Lung (tissue), 12 donors: ENCODE measurements around the gene CDK3. TPM values are rescaled to one million over a fixed set of nuclear protein-coding genes. Genes with fewer than 3 reads are reported as not detected.

Source experiments
- ATAC-seq: fragments of 200-7000 bp; cut with Tn5 transposase; one replicate; pipeline ENCODE4 v1.9.1; 2020; ENCODE audit warnings: moderate number of reproducible peaks; ENCODE audit not compliant: insufficient read depth, low FRiP score
- DNase-seq, 3 donors: peaks; one replicate each; pipeline ENCODE4 v3.0.0-alpha.2; 2013 to 2017
- H3K27ac ChIP-seq, 2 donors: one replicate each; pipeline ENCODE4 v1.5.1; 2013; ENCODE audit warnings: mild to moderate bottlenecking in 2 of 2, moderate library complexity in 2 of 2, control low read depth in 1 of 2, inconsistent platforms in 1 of 2, low read depth in 1 of 2, low read length in 1 of 2
- H3K27me3 ChIP-seq, 3 donors: one replicate each; pipeline ENCODE4 v1.5.1; 2013; ENCODE audit warnings: low read length in 2 of 3; ENCODE audit not compliant: control insufficient read depth in 3 of 3, insufficient read depth in 3 of 3
- H3K36me3 ChIP-seq, 4 donors: one replicate each; pipeline ENCODE4 v1.5.1; 2013; ENCODE audit warnings: low read length in 4 of 4, mild to moderate bottlenecking in 1 of 4, moderate library complexity in 1 of 4; ENCODE audit not compliant: control insufficient read depth in 4 of 4, insufficient read depth in 4 of 4
- H3K4me1 ChIP-seq, 5 donors: one replicate each; pipeline ENCODE4 v1.5.1; 2013; ENCODE audit warnings: low read length in 5 of 5, mild to moderate bottlenecking in 2 of 5, moderate library complexity in 1 of 5; ENCODE audit not compliant: control insufficient read depth in 5 of 5, insufficient read depth in 5 of 5
- H3K4me3 ChIP-seq: one replicate; pipeline ENCODE4 v1.5.1; 2013; ENCODE audit warnings: mild to moderate bottlenecking, control low read depth, moderate library complexity
- H3K9ac ChIP-seq, 2 donors: one replicate each; pipeline ENCODE4 v1.5.1; 2013; ENCODE audit warnings: low read length in 2 of 2, control low read depth in 1 of 2; ENCODE audit not compliant: insufficient read depth in 1 of 2
- H3K9me3 ChIP-seq, 4 donors: one replicate each; pipeline ENCODE4 v1.5.1; 2013; ENCODE audit warnings: low read length in 3 of 4, mild to moderate bottlenecking in 1 of 4, moderate library complexity in 1 of 4; ENCODE audit not compliant: control insufficient read depth in 4 of 4, insufficient read depth in 3 of 4
- CTCF ChIP-seq: IDR thresholded peaks from 2 replicates; pipeline ENCODE4 v1.5.1; 2012; ENCODE audit warnings: mild to moderate bottlenecking; ENCODE audit errors: control extremely low read depth, extremely low read depth
- WGBS, 2 donors: extraction: QIAGEN DNeasy Blood & Tissue Kit; methylation state at CpG; one replicate each; pipeline ENCODE4 v1.1.7; 2013; 5-methylcytosine and 5-hydroxymethylcytosine counted together
- polyA plus RNA-seq, 2 donors: library from polyadenylated mRNA; stranded (reverse); fragments of 200-250 nt; gene quantifications; one replicate each; pipeline ENCODE4 v1.2.1, GENCODE V29; 2013
- total RNA-seq, 2 donors: library from RNA; depleted of rRNA in 1 of 2; stranded (reverse); fragments of >200 nt in 1 of 2; gene quantifications; one replicate each; pipeline ENCODE4 v1.2.1, GENCODE V29; 2014 to 2021
- donor health status: control.
- donor health status: control.
- donor health status: Bipolar disorder and iron deficiency.
- donor health status: healthy.
- donor health status: DM: yes; HTN: yes; CAD: no.

Gene CDK3
- total and polyA plus RNA-seq, 4 donors: 7.3 to 15.7 (median 7.8) TPM

GRCh38 chr17:75987041-75987440, 13.6 kb upstream of the CDK3 start:
- TF ChIP-seq CTCF: no peak
- Histone ChIP-seq H3K27ac (no peak overlapping the region), H3K9ac (no peak overlapping the region), H3K9me3 (no peaks in the 10 kb centered on the region), H3K4me3 (no peak overlapping the region), H3K36me3 (peaks cover 0 to 18% (median 6%) of the 10 kb centered on the region in 4 donors), H3K27me3 (no peaks in the 10 kb centered on the region), H3K4me1 (peaks cover 0 to 18% (median 5%) of the 10 kb centered on the region in 5 donors)
- no peak for DNase-seq
- no peak for ATAC-seq
- WGBS, 2 donors: 81 to 94% methylated on average over 4 of the region's 4 CpGs

- H3K9me3 ChIP-seq: no peaks in the 10 kb centered on the region
- no peak for ATAC-seq
- no peak overlapping the region for H3K27ac ChIP-seq
- peaks cover 0 to 17% (median 8%) of the 10 kb centered on the region in 4 donors for H3K36me3 ChIP-seq
- 93 to 95% methylated on average over 9 of the region's 9 CpGs for WGBS, 2 donors
- no peak for DNase-seq
- no peaks in the 10 kb centered on the region for H3K27me3 ChIP-seq
- H3K4me1 ChIP-seq: no peaks in the 10 kb centered on the region
- H3K4me3 ChIP-seq: no peak overlapping the region
- no peak overlapping the region for H3K9ac ChIP-seq
- no peak for TF ChIP-seq CTCF
These were observed 9.3 kb upstream of the CDK3 start for GRCh38 chr17:75991396-75991795.

- 92% methylated on average over 5 of the region's 5 CpGs for WGBS, 2 donors
- H3K27me3 ChIP-seq: no peaks in the 10 kb centered on the region
- no peak overlapping the region for H3K4me3 ChIP-seq
- no peak for TF ChIP-seq CTCF
- H3K9ac ChIP-seq: no peak overlapping the region
- DNase-seq: no peak
- no peaks in the 10 kb centered on the region for H3K9me3 ChIP-seq
- ATAC-seq: no peak
- H3K27ac ChIP-seq: no peak overlapping the region
- H3K4me1 ChIP-seq: peaks cover 0 to 6% (median 0%) of the 10 kb centered on the region in 5 donors
- peaks cover 0 to 13% (median 5%) of the 10 kb centered on the region in 4 donors for H3K36me3 ChIP-seq
These were observed 5.8 kb upstream of the CDK3 start for GRCh38 chr17:75994802-75995370.
